Stimulated activated CD8-positive, alpha-beta memory T cell treated with anti-CD3 and anti-CD28 coated beads, Interleukin-12 subunit alpha, Interleukin-12 subunit beta, amount 100 ng/mL, for 4 hours (primary cell): ENCODE measurements around the gene ST6GALNAC5.

ENCODE experiments used
- DNase-seq: peaks from one replicate; pipeline ENCODE4 v3.0.0-alpha.2; 2020; ENCODE audit warnings: low read depth

ST6GALNAC5 gene

GRCh38 chr1:77014073-77014788 lies 147.0 kb downstream of the ST6GALNAC5 start:
- no peak for DNase-seq

- DNase-seq, result no peak
Observed at GRCh38 chr1:77015748-77016341, 148.6 kb downstream of the ST6GALNAC5 start.

- DNase-seq, result no peak
Observed at GRCh38 chr1:77016386-77016985, 149.2 kb downstream of the ST6GALNAC5 start.

GRCh38 chr1:77018311-77018710 lies 151.0 kb downstream of the ST6GALNAC5 start:
- DNase-seq, result no peak

GRCh38 chr1:77018761-77019160 lies 151.5 kb downstream of the ST6GALNAC5 start:
- no peak for DNase-seq

GRCh38 chr1:77021732-77022131 lies 154.5 kb downstream of the ST6GALNAC5 start:
- DNase-seq, result no peak

- DNase-seq, result no peak
Observed at GRCh38 chr1:77024500-77024899, 157.2 kb downstream of the ST6GALNAC5 start.

- DNase-seq, result no peak
Observed at GRCh38 chr1:77025599-77025998, 158.3 kb downstream of the ST6GALNAC5 start.

- no peak for DNase-seq
Observed at GRCh38 chr1:77026135-77026534, 158.9 kb downstream of the ST6GALNAC5 start.

- DNase-seq, result no peak
Observed at GRCh38 chr1:77026640-77027039, 159.4 kb downstream of the ST6GALNAC5 start.

GRCh38 chr1:77027847-77028246 lies 160.6 kb downstream of the ST6GALNAC5 start:
- no peak for DNase-seq

- no peak for DNase-seq
Observed at GRCh38 chr1:77030401-77031105, 163.3 kb downstream of the ST6GALNAC5 start.

GRCh38 chr1:77031106-77031662 lies 163.9 kb downstream of the ST6GALNAC5 start:
- DNase-seq, result no peak

- no peak for DNase-seq
Observed at GRCh38 chr1:77036560-77036959, 169.3 kb downstream of the ST6GALNAC5 start.

- no peak for DNase-seq
Observed at GRCh38 chr1:77037038-77037437, 169.8 kb downstream of the ST6GALNAC5 start.

GRCh38 chr1:77038000-77038399 lies 170.7 kb downstream of the ST6GALNAC5 start:
- no peak for DNase-seq

GRCh38 chr1:77039111-77039510 lies 171.8 kb downstream of the ST6GALNAC5 start:
- no peak for DNase-seq

GRCh38 chr1:77039739-77040138 lies 172.5 kb downstream of the ST6GALNAC5 start:
- no peak for DNase-seq

GRCh38 chr1:77040826-77041225 lies 173.5 kb downstream of the ST6GALNAC5 start:
- no peak for DNase-seq

GRCh38 chr1:77044133-77044849 lies 177.0 kb downstream of the ST6GALNAC5 start:
- no peak for DNase-seq

GRCh38 chr1:77047575-77047974 lies 180.3 kb downstream of the ST6GALNAC5 start:
- DNase-seq, result no peak
